ENCODE results near the gene PRAMEF7. TPM values are rescaled to one million over a fixed set of nuclear protein-coding genes. Genes with fewer than 3 reads are reported as not detected.

PRAMEF7 gene
- total RNA-seq, 1 donor from 2014 or later = not detected

Small RNA genes lying within 50 kb of the gene (small RNA-seq; reads per million reads assigned to genes)
- gene RNU6-1072P = not detected

Other genes with a start within 250 kb of the PRAMEF7 start
- not detected for gene AADACL3, start 200.5 kb upstream of the PRAMEF7 start, total RNA-seq
- under 0.01 TPM for gene CFAP107, start 170.4 kb upstream of the PRAMEF7 start, total RNA-seq
- gene PRAMEF12, start 142.9 kb upstream of the PRAMEF7 start, total RNA-seq = not detected
- gene PRAMEF1, start 125.2 kb upstream of the PRAMEF7 start, total RNA-seq = not detected
- not detected for gene PRAMEF11, start 85.2 kb upstream of the PRAMEF7 start, total RNA-seq
- not detected for gene HNRNPCL1, start 67.9 kb upstream of the PRAMEF7 start, total RNA-seq
- gene PRAMEF2, start 59.5 kb upstream of the PRAMEF7 start, total RNA-seq = not detected
- not detected for gene PRAMEF4, start 30.4 kb upstream of the PRAMEF7 start, total RNA-seq
- not detected for gene PRAMEF10, start 18.3 kb upstream of the PRAMEF7 start, total RNA-seq
- gene PRAMEF6, start 31.0 kb downstream of the PRAMEF7 start, total RNA-seq = not detected
- gene PRAMEF27, start 140.0 kb downstream of the PRAMEF7 start, total RNA-seq = not detected
- gene HNRNPCL3, start 144.2 kb downstream of the PRAMEF7 start, total RNA-seq = not detected
- not detected for gene PRAMEF25, start 154.2 kb downstream of the PRAMEF7 start, total RNA-seq
- gene HNRNPCL2, start 200.2 kb downstream of the PRAMEF7 start, total RNA-seq = not detected
- gene PRAMEF26, start 239.4 kb downstream of the PRAMEF7 start, total RNA-seq = not detected
- not detected for gene HNRNPCL4, start 249.0 kb downstream of the PRAMEF7 start, total RNA-seq